ENCODE measurements around the gene EOMES. TPM values are rescaled to one million over a fixed set of nuclear protein-coding genes. Genes with fewer than 3 reads are reported as not detected.
A peak's percentile ranks its signal among the peaks of the same experiment; 100 is the strongest.

EOMES gene
- total RNA-seq, 4 donors from 2014 or later: 0.22 to 1.7 (median 0.69) TPM

DNA sequence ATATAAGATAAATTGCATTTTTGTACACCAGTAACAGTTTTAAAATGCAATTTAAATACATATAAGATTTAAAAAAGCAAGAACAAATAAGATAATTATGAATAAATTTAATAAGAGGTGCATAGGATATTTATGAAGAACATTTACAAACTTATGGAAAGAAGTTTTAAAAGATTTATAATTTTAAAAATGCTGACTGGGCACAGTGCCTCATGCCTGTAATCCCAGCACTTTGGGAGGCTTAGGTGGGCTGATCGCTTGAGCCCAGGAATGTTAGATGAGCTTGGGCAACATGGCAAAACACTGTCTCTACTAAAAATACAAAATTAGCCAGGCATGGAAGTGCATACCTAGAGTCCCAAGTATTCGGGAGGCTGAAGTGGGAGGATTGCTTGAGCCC, 37.8 kb downstream of the EOMES start:
- no peak overlapping the region for H3K27ac ChIP-seq
- H3K9me3 ChIP-seq: peaks cover 0 to 7% (median 0%) of the 10 kb centered on the region in 4 donors
- TF ChIP-seq EP300 (IDR thresholded peaks at IDR 0.05) (no peak), POLR2A (IDR thresholded peaks at IDR 0.05) (no peak)
- TF ChIP-seq, protein P1, sequence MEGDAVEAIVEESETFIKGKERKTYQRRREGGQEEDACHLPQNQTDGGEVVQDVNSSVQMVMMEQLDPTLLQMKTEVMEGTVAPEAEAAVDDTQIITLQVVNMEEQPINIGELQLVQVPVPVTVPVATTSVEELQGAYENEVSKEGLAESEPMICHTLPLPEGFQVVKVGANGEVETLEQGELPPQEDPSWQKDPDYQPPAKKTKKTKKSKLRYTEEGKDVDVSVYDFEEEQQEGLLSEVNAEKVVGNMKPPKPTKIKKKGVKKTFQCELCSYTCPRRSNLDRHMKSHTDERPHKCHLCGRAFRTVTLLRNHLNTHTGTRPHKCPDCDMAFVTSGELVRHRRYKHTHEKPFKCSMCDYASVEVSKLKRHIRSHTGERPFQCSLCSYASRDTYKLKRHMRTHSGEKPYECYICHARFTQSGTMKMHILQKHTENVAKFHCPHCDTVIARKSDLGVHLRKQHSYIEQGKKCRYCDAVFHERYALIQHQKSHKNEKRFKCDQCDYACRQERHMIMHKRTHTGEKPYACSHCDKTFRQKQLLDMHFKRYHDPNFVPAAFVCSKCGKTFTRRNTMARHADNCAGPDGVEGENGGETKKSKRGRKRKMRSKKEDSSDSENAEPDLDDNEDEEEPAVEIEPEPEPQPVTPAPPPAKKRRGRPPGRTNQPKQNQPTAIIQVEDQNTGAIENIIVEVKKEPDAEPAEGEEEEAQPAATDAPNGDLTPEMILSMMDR (IDR thresholded peaks at IDR 0.05): no peak
- DNase-seq (ENCODE audit: low spot score in 2 of 2): no peak
- no peaks in the 10 kb centered on the region for H3K36me3 ChIP-seq
- no peaks in the 10 kb centered on the region for H3K27me3 ChIP-seq
- no peak overlapping the region for H3K4me3 ChIP-seq
- 92 to 100% methylated on average over 2 of the region's 2 CpGs for WGBS, 2 donors
- H3K4me1 ChIP-seq: peaks cover 0 to 7% (median 0%) of the 10 kb centered on the region in 4 donors

DNA sequence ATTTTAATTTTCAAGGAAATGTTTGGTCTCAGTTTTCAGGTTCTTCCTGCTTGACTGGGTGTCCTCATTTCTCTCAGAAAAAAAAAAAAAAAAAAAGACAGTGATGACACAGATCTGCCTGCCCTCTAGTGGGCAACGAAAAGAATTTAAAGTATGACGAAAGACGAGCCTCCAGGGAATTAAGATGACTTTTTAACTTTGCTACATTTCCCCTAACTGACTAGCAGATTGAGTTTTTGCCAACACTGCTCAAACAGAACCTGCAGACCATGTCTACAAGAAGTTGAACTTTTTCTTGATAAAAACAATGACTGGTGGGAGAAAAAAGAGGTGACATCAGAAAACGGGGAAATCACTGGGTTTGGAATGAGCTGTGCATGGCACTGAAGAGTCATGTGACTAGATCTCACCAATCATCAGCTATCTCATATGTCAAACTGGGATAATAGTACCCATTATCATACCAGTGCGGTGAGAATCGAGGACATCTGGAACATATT, 40.8 kb downstream of the EOMES start:
- Histone ChIP-seq H3K27me3 (no peaks in the 10 kb centered on the region), H3K27ac (peak overlapping the region in 1 of 4 donors; percentile 51), H3K36me3 (no peaks in the 10 kb centered on the region), H3K9me3 (no peaks in the 10 kb centered on the region), H3K4me1 (peaks cover 0 to 8% (median 0%) of the 10 kb centered on the region in 4 donors), H3K4me3 (peak overlapping the region in 2 of 4 donors; percentile 19 to 20)
- TF ChIP-seq, protein P1 (IDR thresholded peaks at IDR 0.05): peak; percentile 27 to 79 (median 63)
- no peak for TF ChIP-seq POLR2A (IDR thresholded peaks at IDR 0.05)
- peak in 1 of 2 donors; percentile 48 for TF ChIP-seq EP300 (IDR thresholded peaks at IDR 0.05)
- WGBS, 2 donors: 19 to 24% methylated on average over 6 of the region's 6 CpGs
- DNase-seq (ENCODE audit: low spot score in 2 of 2): peak in 1 of 2 donors; percentile 20

DNA sequence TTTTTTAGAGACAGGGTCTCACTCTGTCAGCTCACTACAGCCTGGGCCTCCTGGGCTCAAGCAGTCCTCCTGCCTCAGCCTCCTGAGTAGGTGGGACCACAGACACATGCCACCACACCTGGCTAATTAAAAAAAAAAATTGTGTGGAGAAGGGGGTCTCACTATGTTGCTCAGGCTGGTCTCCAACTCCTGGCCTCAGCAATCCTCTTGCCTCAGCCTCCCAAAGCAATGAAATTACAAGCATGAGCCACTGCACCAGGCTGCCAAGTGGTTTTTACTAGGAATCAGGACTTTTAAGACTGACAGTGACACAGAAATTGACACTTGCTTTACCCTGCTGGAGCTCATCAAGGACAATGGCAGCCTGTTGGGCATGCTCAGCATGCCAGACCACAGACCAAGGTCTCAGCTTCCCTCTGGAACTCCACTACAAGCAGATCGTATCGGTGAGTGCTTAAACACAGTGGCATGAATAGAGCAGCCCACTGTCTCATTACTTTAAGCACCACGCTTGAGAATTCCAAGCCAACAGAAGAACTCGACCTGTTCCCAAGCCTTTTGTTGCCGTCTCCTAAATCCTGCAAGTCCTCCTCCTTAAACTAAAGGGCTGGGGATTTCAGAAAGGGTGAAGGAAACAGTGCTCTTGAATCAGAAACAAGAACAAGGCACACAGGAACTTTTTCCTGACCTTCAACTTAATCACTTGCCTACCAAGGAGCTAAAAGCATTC, 41.4 kb downstream of the EOMES start:
- no peaks in the 10 kb centered on the region for H3K27me3 ChIP-seq
- peak overlapping the region in 2 of 4 donors; percentile 10 to 51 for H3K27ac ChIP-seq
- DNase-seq (ENCODE audit: low spot score in 2 of 2): no peak
- H3K9me3 ChIP-seq: no peaks in the 10 kb centered on the region
- H3K4me1 ChIP-seq: peaks cover 0 to 14% (median 0%) of the 10 kb centered on the region in 4 donors
- no peak overlapping the region for H3K4me3 ChIP-seq
- TF ChIP-seq, protein P1 (IDR thresholded peaks at IDR 0.05): no peak
- TF ChIP-seq EP300 (IDR thresholded peaks at IDR 0.05) (no peak), POLR2A (IDR thresholded peaks at IDR 0.05) (no peak)
- H3K36me3 ChIP-seq: no peaks in the 10 kb centered on the region
- WGBS, 2 donors: 50 to 55% methylated on average over 5 of the region's 5 CpGs

DNA sequence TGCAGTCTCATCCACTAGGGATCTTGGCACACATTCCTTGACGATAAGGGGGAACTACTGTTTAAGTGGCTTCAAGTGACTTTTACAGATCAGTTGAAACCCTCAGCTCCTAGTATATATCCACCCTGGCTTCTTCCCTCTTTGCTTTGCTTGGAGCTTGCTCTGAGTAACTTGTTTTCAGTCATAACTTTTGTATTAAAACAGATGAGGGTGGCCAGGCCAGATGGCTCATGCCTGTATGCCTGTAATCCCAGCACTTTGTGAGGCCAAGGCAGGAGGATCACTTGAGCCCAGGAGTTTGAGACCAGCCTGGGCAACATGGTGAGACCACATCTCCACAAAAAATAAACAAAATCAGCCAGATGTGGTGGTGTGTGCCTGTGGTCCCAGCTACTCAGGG, 42.4 kb downstream of the EOMES start:
- Histone ChIP-seq H3K9me3 (no peaks in the 10 kb centered on the region), H3K27ac (peak overlapping the region in 2 of 4 donors; percentile 7 to 10), H3K4me3 (no peak overlapping the region), H3K4me1 (peaks cover 0 to 21% (median 0%) of the 10 kb centered on the region in 4 donors), H3K36me3 (no peaks in the 10 kb centered on the region), H3K27me3 (no peaks in the 10 kb centered on the region)
- WGBS, 2 donors: 64 to 82% methylated on average over 1 of the region's 1 CpG
- DNase-seq (ENCODE audit: low spot score in 2 of 2): no peak
- TF ChIP-seq, protein P1 (IDR thresholded peaks at IDR 0.05): no peak
- TF ChIP-seq POLR2A (IDR thresholded peaks at IDR 0.05): no peak
- no peak for TF ChIP-seq EP300 (IDR thresholded peaks at IDR 0.05)

DNA sequence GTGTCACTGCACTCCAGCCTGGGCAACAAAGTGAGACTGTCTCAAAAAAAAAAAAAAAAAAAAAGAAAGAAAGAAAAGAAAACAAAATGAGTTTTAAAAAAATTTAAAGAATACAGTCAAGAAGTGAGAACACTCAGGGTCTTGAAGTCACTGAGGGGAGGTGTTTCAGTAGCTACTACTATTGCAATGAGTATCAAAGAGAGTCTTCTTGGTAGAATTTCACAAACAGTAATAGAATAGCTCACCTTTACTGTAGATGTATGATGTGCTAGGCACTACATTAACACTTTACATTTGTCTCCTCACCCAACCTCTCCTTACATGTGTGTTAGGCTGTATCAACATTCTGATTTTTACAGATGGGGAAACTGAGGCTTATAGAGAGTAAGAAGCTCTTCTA, 43.9 kb downstream of the EOMES start:
- Histone ChIP-seq H3K36me3 (no peaks in the 10 kb centered on the region), H3K9me3 (no peaks in the 10 kb centered on the region), H3K27ac (peak overlapping the region in 1 of 4 donors; percentile 56), H3K4me1 (peaks cover 0 to 21% (median 0%) of the 10 kb centered on the region in 4 donors), H3K4me3 (no peak overlapping the region), H3K27me3 (no peaks in the 10 kb centered on the region)
- DNase-seq (ENCODE audit: low spot score in 2 of 2): no peak
- TF ChIP-seq EP300 (IDR thresholded peaks at IDR 0.05) (no peak), POLR2A (IDR thresholded peaks at IDR 0.05) (no peak)
- TF ChIP-seq, protein P1 (IDR thresholded peaks at IDR 0.05): no peak
